Peyer's patch (tissue), 4 donors: ENCODE data around the gene SIAE. TPM values are rescaled to one million over a fixed set of nuclear protein-coding genes. Genes with fewer than 3 reads are reported as not detected.
A peak's percentile ranks its signal among the peaks of the same experiment; 100 is the strongest.

Experiments used
- DNase-seq, 3 donors: peaks; one replicate each; pipeline ENCODE4 v3.0.0-alpha.2; 2017 to 2019
- H3K27ac ChIP-seq, 4 donors: fragments of 200-600 bp; sonication (generic); one replicate each; pipeline ENCODE4 v1.5.1; 2016 to 2019
- H3K27me3 ChIP-seq, 2 donors: fragments of 200-600 bp; sonication (generic); one replicate each; pipeline ENCODE4 v1.5.1; 2019
- H3K36me3 ChIP-seq, 3 donors: fragments of 200-600 bp; sonication (generic); one replicate each; pipeline ENCODE4 v1.5.1; 2016 to 2019
- H3K4me1 ChIP-seq, 4 donors: fragments of 200-600 bp; sonication (generic); one replicate each; pipeline ENCODE4 v1.5.1; 2016 to 2019
- H3K4me3 ChIP-seq, 4 donors: fragments of 200-600 bp; sonication (generic); 1 replicate in 3 of 4; 2 replicates in 1 of 4; pipeline ENCODE4 v1.5.1; 2016 to 2019; ENCODE audit warnings: mild to moderate bottlenecking in 1 of 4
- H3K9me3 ChIP-seq, 4 donors: fragments of 200-600 bp; sonication (generic); one replicate each; pipeline ENCODE4 v1.5.1; 2016 to 2019; ENCODE audit warnings: mild to moderate bottlenecking in 1 of 4
- POLR2A ChIP-seq, 2 donors: fragments of 450-650 bp; IDR thresholded peaks; one replicate each; pipeline ENCODE4 v1.5.1; 2017; ENCODE audit warnings: antibody characterized with exemption in 2 of 2, mild to moderate bottlenecking in 2 of 2, moderate library complexity in 2 of 2
- total RNA-seq, 4 donors: library from RNA; depleted of rRNA; stranded (reverse); fragments of >200 nt; gene quantifications; one replicate each; pipeline ENCODE4 v1.1.0, GENCODE V29; 2016
- TF ChIP-seq, protein P1 (sequence below), 6 experiments: fragments of 450-650 bp in 4 of 6; fragments of 200-600 bp in 2 of 6; sonication (generic) in 1 of 6; IDR thresholded peaks; one replicate each; pipeline ENCODE4 v1.5.1; 2017 to 2019; ENCODE audit warnings: antibody characterized with exemption in 6 of 6, mild to moderate bottlenecking in 3 of 6, moderate library complexity in 1 of 6

SIAE gene
- total RNA-seq, 4 donors from 2014 or later, result 9.9 to 88.8 (median 50.8) TPM

DNA sequence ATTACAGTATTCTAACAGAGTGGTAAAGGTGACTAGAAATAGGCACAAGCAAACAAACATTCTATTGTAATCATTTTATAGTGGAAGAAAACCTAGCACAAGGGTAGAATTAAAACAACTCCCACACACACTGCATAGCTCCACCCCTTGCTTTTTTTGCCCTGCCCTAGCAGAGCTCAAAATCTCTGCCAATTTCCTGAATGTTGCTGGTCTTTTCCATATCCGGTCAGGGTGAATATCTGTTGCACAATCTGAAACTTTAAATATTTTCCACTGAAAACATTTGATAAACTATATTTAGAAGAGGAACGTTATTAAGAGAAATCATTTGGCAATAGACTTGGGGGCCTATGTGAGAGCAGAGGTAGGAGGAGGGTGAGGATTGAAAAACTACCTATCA, 2.8 kb upstream of the SIAE start:
- H3K36me3 ChIP-seq, result no peaks in the 10 kb centered on the region
- TF ChIP-seq, protein P1, sequence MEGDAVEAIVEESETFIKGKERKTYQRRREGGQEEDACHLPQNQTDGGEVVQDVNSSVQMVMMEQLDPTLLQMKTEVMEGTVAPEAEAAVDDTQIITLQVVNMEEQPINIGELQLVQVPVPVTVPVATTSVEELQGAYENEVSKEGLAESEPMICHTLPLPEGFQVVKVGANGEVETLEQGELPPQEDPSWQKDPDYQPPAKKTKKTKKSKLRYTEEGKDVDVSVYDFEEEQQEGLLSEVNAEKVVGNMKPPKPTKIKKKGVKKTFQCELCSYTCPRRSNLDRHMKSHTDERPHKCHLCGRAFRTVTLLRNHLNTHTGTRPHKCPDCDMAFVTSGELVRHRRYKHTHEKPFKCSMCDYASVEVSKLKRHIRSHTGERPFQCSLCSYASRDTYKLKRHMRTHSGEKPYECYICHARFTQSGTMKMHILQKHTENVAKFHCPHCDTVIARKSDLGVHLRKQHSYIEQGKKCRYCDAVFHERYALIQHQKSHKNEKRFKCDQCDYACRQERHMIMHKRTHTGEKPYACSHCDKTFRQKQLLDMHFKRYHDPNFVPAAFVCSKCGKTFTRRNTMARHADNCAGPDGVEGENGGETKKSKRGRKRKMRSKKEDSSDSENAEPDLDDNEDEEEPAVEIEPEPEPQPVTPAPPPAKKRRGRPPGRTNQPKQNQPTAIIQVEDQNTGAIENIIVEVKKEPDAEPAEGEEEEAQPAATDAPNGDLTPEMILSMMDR (IDR thresholded peaks at IDR 0.05), result no peak
- TF ChIP-seq POLR2A (IDR thresholded peaks at IDR 0.05), result no peak
- H3K4me1 ChIP-seq, result peaks cover 0 to 7% (median 2%) of the 10 kb centered on the region in 4 donors
- DNase-seq, result no peak
- no peak overlapping the region for H3K4me3 ChIP-seq
- H3K27me3 ChIP-seq, result no peaks in the 10 kb centered on the region
- peak overlapping the region in 3 of 4 donors; percentile 5 to 42 (median 13) for H3K27ac ChIP-seq
- H3K9me3 ChIP-seq, result no peaks in the 10 kb centered on the region

DNA sequence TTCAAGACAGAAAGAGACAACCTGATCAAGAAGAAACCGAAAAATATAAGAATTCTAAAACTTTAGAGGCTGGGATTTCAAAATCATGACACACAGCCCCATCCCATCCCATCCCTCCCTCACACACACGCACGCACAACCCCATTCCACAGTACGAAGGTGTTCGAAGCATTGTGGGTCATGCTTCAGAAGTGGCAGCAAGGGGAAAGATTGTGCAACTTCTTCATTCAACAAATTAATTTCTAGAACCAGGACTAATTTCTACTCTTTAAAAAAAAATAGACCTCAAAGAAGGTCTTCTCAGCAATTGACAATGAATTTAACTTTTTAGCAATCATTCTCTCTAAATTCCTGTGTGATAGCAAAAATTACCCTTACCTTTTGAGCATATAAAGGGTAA, 1.0 kb upstream of the SIAE start:
- no peaks in the 10 kb centered on the region for H3K9me3 ChIP-seq
- H3K27ac ChIP-seq, result no peak overlapping the region
- no peak for DNase-seq
- TF ChIP-seq, protein P1 (IDR thresholded peaks at IDR 0.05), result no peak
- TF ChIP-seq POLR2A (IDR thresholded peaks at IDR 0.05), result no peak
- peak overlapping the region in 1 of 4 donors; percentile 83 for H3K4me3 ChIP-seq
- no peaks in the 10 kb centered on the region for H3K36me3 ChIP-seq
- peaks cover 0 to 7% (median 2%) of the 10 kb centered on the region in 4 donors for H3K4me1 ChIP-seq
- H3K27me3 ChIP-seq, result no peaks in the 10 kb centered on the region

DNA sequence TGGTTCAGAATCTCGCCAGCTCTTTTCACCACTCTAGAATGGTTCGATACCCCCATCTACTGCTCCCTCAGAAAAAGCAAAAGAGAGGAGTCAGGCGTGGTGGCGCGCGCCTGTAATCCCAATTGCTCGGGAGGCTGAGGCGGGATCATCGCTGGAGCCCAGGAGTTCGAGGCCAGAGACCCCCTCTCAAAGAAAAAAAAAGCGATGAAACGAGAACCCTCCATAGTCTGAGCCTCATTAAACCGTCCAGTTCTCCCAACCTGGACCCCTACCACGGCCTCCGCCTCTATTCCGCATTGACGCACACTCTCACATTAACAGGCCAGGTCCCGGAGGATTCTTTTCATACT, 604 bp upstream of the SIAE start:
- TF ChIP-seq POLR2A (IDR thresholded peaks at IDR 0.05), result no peak
- TF ChIP-seq, protein P1 (IDR thresholded peaks at IDR 0.05), result no peak
- DNase-seq, result no peak
- no peaks in the 10 kb centered on the region for H3K9me3 ChIP-seq
- H3K27ac ChIP-seq, result peak overlapping the region; percentile 77 to 92 (median 84)
- H3K4me1 ChIP-seq, result peaks cover 0 to 7% (median 2%) of the 10 kb centered on the region in 4 donors
- H3K36me3 ChIP-seq, result no peaks in the 10 kb centered on the region
- H3K4me3 ChIP-seq, result peak overlapping the region; percentile 66 to 83 (median 72)
- no peaks in the 10 kb centered on the region for H3K27me3 ChIP-seq

DNA sequence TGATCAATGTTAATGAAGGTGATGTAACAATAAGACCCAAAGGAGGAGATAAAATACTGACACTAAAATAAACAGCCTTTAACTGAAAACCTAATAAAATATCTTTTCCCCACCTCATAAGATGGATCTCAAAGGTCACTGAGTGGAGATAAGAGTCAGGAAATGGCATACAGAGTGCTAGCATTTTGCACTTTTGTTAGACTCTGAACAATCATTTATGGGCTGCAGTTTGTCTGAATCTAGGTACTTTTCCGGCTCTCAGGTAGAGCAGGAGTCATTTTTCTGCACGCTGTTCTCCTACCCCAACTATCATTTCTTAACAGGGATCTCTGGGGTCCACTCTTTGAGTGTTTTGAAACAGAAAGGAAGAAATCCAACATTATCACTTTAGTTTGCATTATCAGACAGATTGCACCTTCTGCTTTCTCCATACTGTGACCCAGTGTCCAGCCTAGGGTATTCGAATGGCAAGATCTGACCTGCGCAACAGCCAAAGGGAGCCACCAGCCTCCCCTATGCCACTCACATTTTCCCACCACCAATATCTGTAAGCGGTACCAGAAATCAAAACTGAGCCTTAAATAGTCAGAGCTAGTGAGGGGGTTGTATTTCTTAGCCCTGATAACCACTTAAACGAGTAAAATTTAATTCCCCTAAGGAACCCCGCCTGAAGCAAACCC, 863 bp downstream of the SIAE start:
- H3K36me3 ChIP-seq, result peaks cover 0 to 2% (median 0%) of the 10 kb centered on the region in 3 donors
- H3K9me3 ChIP-seq, result no peaks in the 10 kb centered on the region
- peak overlapping the region; percentile 77 to 92 (median 84) for H3K27ac ChIP-seq
- no peak for DNase-seq
- peaks cover 0 to 7% (median 2%) of the 10 kb centered on the region in 4 donors for H3K4me1 ChIP-seq
- TF ChIP-seq, protein P1 (IDR thresholded peaks at IDR 0.05), result no peak
- TF ChIP-seq POLR2A (IDR thresholded peaks at IDR 0.05), result no peak
- peak overlapping the region; percentile 66 to 83 (median 72) for H3K4me3 ChIP-seq
- no peaks in the 10 kb centered on the region for H3K27me3 ChIP-seq

DNA sequence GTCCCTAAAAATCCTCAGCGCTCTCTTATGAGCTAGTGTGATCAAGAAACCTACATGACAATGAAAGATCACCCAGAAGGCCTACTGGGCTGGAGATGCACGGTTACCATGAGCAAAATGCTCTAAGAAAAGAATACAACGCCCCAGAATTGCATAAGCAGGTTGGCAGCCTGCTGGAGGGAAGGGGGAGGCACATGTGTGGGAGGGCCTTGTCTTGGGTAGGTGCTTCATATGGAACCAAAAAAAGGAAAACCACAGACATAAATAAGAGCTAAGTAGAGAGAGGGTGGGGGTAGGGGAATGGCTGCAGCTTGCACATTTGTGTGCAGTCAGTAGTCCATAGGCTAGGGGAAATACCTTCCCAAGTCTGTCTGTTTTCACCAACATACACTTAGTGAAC, 2.8 kb downstream of the SIAE start:
- H3K4me1 ChIP-seq, result peaks cover 0 to 7% (median 2%) of the 10 kb centered on the region in 4 donors
- H3K27ac ChIP-seq, result no peak overlapping the region
- H3K9me3 ChIP-seq, result no peaks in the 10 kb centered on the region
- H3K36me3 ChIP-seq, result peaks cover 0 to 8% (median 0%) of the 10 kb centered on the region in 3 donors
- no peaks in the 10 kb centered on the region for H3K27me3 ChIP-seq
- no peak for DNase-seq
- H3K4me3 ChIP-seq, result no peak overlapping the region
- TF ChIP-seq, protein P1 (IDR thresholded peaks at IDR 0.05), result no peak
- no peak for TF ChIP-seq POLR2A (IDR thresholded peaks at IDR 0.05)
